Measurements from ENCODE around the gene CCDC80.

The CCDC80 gene

GRCh38 chr3:112640930-112641801, at the start of gene CCDC80:
CCDC80 (minus strand) TSS chr3:112641143; CDS start chr3:112639905, 1,238 bp downstream.
- no peak for DNase-seq (ENCODE audit: low read depth)
- TF ChIP-seq CTCF (IDR thresholded peaks at IDR 0.05; ENCODE audit: low read depth, low read length, missing control alignments): no peak
- H3K4me3 ChIP-seq (ENCODE audit: low read depth, low read length): no peak within 1 kb of the TSS

GRCh38 chr3:112689989-112690388, 49.0 kb upstream of the CCDC80 start:
- no peak for DNase-seq (ENCODE audit: low read depth)
- no peak for TF ChIP-seq CTCF (IDR thresholded peaks at IDR 0.05; ENCODE audit: low read depth, low read length, missing control alignments)
- no peak overlapping the region for H3K4me3 ChIP-seq (ENCODE audit: low read depth, low read length)

GRCh38 chr3:112689385-112689784, 48.4 kb upstream of the CCDC80 start:
- no peak for TF ChIP-seq CTCF (IDR thresholded peaks at IDR 0.05; ENCODE audit: low read depth, low read length, missing control alignments)
- no peak for DNase-seq (ENCODE audit: low read depth)
- no peak overlapping the region for H3K4me3 ChIP-seq (ENCODE audit: low read depth, low read length)

GRCh38 chr3:112688819-112689218, 47.9 kb upstream of the CCDC80 start:
- TF ChIP-seq CTCF (IDR thresholded peaks at IDR 0.05; ENCODE audit: low read depth, low read length, missing control alignments): no peak
- DNase-seq (ENCODE audit: low read depth): no peak

GRCh38 chr3:112688085-112688769, 47.3 kb upstream of the CCDC80 start:
- TF ChIP-seq CTCF (IDR thresholded peaks at IDR 0.05; ENCODE audit: low read depth, low read length, missing control alignments): no peak

More at GRCh38 chr3:112688819-112689218, 47.9 kb upstream of the CCDC80 start:
- H3K4me3 ChIP-seq (ENCODE audit: low read depth, low read length): no peak overlapping the region

GRCh38 chr3:112687616-112688015, 46.7 kb upstream of the CCDC80 start:
- H3K4me3 ChIP-seq (ENCODE audit: low read depth, low read length): no peak overlapping the region
- TF ChIP-seq CTCF (IDR thresholded peaks at IDR 0.05; ENCODE audit: low read depth, low read length, missing control alignments): no peak
- no peak for DNase-seq (ENCODE audit: low read depth)

More at GRCh38 chr3:112688085-112688769, 47.3 kb upstream of the CCDC80 start:
- no peak for DNase-seq (ENCODE audit: low read depth)
- H3K4me3 ChIP-seq (ENCODE audit: low read depth, low read length): no peak overlapping the region

All from GM12864 (cell line).